ENCODE measurements around the gene TBCB.
"Not testable (repeated sequence)": the region's sequence is repeated elsewhere in the genome, so short reads cannot be mapped to it uniquely, and the experiment has no call there.

TBCB gene

DNA sequence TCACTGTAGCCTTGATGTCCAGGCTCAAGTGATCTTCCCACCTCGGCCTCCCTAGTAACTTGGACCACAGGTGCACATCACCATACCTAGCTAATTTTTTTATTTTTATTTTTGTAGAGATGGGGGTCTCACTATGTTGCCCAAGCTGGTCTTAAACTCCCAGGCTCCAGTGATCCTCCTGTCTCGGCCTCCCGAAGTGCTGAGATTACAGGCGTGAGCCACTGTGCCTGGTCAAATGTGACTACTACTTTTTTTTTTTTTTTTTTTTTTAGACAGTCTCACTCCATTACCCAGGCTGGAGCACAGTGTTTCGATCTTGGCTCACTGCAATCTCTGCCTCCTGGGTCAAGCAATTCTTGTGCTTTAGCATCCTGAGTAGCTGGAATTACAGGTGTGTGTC, 57.6 kb downstream of the TBCB start:
- Histone ChIP-seq H3K27me3 (no peaks in the 10 kb centered on the region), H3K9me3 (no peaks in the 10 kb centered on the region), H3K36me3 (no peaks in the 10 kb centered on the region), H3K4me1 (peaks cover 9% of the 10 kb centered on the region), H3K4me3 (ENCODE audit: low read depth, low read length) (no peak overlapping the region)
- TF ChIP-seq, protein P1, sequence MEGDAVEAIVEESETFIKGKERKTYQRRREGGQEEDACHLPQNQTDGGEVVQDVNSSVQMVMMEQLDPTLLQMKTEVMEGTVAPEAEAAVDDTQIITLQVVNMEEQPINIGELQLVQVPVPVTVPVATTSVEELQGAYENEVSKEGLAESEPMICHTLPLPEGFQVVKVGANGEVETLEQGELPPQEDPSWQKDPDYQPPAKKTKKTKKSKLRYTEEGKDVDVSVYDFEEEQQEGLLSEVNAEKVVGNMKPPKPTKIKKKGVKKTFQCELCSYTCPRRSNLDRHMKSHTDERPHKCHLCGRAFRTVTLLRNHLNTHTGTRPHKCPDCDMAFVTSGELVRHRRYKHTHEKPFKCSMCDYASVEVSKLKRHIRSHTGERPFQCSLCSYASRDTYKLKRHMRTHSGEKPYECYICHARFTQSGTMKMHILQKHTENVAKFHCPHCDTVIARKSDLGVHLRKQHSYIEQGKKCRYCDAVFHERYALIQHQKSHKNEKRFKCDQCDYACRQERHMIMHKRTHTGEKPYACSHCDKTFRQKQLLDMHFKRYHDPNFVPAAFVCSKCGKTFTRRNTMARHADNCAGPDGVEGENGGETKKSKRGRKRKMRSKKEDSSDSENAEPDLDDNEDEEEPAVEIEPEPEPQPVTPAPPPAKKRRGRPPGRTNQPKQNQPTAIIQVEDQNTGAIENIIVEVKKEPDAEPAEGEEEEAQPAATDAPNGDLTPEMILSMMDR (IDR thresholded peaks at IDR 0.05; ENCODE audit: low read depth, low read length): no peak
- no peak for DNase-seq

DNA sequence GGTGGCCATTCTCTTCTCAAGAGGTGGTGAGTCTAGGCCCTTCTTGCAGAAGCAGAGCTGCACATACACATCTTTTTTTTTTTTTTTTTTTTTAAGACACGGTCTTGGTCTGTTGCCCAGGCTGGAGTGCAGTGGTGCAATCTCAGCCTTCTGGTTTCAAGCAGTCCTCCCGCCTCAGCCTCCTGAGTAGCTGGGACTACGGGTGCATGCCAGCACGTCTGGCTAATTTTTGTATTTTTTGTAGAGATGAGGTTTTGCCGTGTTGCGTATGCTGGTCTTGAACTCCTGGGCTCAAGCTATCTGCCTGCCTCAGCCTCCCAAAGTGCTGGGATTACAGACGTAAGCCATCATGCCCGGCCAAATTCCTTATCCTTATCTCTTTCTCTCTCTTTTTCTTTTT, 58.6 kb downstream of the TBCB start:
- not testable (repeated sequence) for H3K36me3 ChIP-seq; H3K4me1 ChIP-seq; H3K27me3 ChIP-seq; DNase-seq; H3K4me3 ChIP-seq (ENCODE audit: low read depth, low read length); H3K9me3 ChIP-seq

All from BE2C (cell line).